Skeletal muscle tissue (tissue), 4 donors: ENCODE data around the gene MX2. TPM values are rescaled to one million over a fixed set of nuclear protein-coding genes. Genes with fewer than 3 reads are reported as not detected.

Experiments
- H3K27ac ChIP-seq: one replicate; pipeline ENCODE4 v1.7.0; 2013; ENCODE audit warnings: mild to moderate bottlenecking, low read depth, low read length, inconsistent platforms
- H3K27me3 ChIP-seq, 3 donors: one replicate each; pipeline ENCODE4 v1.7.0; 2013; ENCODE audit warnings: low read length in 3 of 3; ENCODE audit not compliant: control insufficient read depth in 3 of 3, insufficient read depth in 3 of 3
- H3K36me3 ChIP-seq, 3 donors: one replicate each; pipeline ENCODE4 v1.7.0; 2013; ENCODE audit warnings: low read length in 3 of 3; ENCODE audit not compliant: control insufficient read depth in 3 of 3, insufficient read depth in 3 of 3
- H3K4me1 ChIP-seq, 3 donors: one replicate each; pipeline ENCODE4 v1.7.0; 2013; ENCODE audit warnings: low read length in 3 of 3, mild to moderate bottlenecking in 3 of 3; ENCODE audit not compliant: control insufficient read depth in 3 of 3, insufficient read depth in 3 of 3
- H3K4me3 ChIP-seq, 3 donors: one replicate each; pipeline ENCODE4 v1.7.0; 2013; ENCODE audit warnings: low read length in 3 of 3
- H3K9ac ChIP-seq, 3 donors: one replicate each; pipeline ENCODE4 v1.7.0; 2013; ENCODE audit warnings: low read length in 3 of 3, mild to moderate bottlenecking in 3 of 3, moderate library complexity in 2 of 3, low read depth in 1 of 3
- H3K9me3 ChIP-seq, 3 donors: one replicate each; pipeline ENCODE4 v1.7.0; 2013; ENCODE audit warnings: low read length in 3 of 3; ENCODE audit not compliant: control insufficient read depth in 3 of 3
- total RNA-seq: library from RNA; depleted of rRNA; stranded (reverse); fragments of >200 nt; gene quantifications from one replicate; pipeline ENCODE4 v1.2.3, GENCODE V29; 2014
- donor health status: Osteomylitis.

The MX2 gene
- total RNA-seq, 1 donor from 2014 or later, result 6.8 TPM

DNA sequence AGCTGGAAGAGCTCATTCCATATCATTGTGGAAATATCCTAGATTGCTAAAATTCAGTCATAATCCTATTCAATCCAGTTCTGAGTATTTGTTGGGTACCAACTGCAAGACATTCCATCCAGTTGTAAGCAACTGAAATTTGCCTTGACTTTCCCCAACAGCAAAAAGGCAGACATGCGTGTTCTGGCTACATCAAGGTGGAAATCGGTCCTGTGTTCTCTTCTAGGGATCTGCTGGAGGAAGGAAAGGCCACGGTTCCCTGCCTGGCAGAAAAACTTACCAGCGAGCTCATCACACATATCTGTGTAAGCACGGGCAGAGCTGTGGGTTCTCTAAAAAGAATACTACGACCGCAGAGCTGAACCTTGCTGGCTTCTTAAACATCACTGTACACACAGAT, 81.7 kb downstream of the MX2 start:
- H3K36me3 ChIP-seq, result peaks cover 13 to 27% (median 17%) of the 10 kb centered on the region in 3 donors
- no peaks in the 10 kb centered on the region for H3K9me3 ChIP-seq

DNA sequence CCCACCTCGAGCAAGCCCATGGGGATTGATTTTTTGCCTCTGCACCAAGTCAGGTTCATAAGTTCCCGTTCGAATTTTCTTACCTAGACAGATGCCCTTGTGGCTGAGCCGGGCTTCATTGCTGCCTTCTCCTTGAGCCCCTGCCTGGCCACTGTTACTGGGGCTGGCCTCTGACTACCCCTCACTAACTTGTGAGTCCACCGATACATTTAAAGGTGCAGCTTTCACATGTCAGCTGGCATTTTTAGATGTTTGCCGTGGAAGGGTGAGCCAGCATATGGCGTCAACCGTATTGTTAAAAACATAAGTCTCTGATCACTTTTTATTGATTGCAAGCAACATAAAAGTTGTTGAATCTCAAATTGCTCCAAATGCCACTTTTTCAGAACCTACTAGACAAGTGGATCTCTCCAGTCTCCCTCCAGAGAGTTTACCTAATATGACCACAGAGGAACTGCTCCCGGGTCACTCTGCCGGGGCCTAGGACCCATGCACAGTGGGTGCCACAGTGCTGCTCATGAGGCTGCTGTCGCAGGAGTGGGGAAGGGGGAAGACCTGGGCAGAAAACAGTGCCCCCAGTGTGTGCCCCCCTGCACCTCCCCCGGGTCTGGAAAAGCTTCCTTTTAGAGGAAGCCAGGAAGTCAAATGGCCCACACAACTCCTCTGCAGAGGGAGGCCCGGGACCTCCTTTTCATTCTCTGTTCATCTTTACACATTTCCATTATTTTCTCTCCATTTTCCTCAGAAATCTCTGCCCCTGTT, 83.1 kb downstream of the MX2 start:
- Histone ChIP-seq H3K9me3 (no peaks in the 10 kb centered on the region), H3K27ac (no peak overlapping the region), H3K4me1 (no peaks in the 10 kb centered on the region), H3K36me3 (peaks cover 13 to 32% (median 17%) of the 10 kb centered on the region in 3 donors), H3K9ac (no peak overlapping the region), H3K4me3 (no peak overlapping the region), H3K27me3 (peaks cover 0 to under 1% (median 0%) of the 10 kb centered on the region in 3 donors)

More for the DNA sequence above, 81.7 kb downstream of the MX2 start:
- H3K27me3 ChIP-seq, result no peaks in the 10 kb centered on the region
- H3K4me3 ChIP-seq, result no peak overlapping the region
- H3K4me1 ChIP-seq, result no peaks in the 10 kb centered on the region
- H3K27ac ChIP-seq, result no peak overlapping the region
- H3K9ac ChIP-seq, result no peak overlapping the region

DNA sequence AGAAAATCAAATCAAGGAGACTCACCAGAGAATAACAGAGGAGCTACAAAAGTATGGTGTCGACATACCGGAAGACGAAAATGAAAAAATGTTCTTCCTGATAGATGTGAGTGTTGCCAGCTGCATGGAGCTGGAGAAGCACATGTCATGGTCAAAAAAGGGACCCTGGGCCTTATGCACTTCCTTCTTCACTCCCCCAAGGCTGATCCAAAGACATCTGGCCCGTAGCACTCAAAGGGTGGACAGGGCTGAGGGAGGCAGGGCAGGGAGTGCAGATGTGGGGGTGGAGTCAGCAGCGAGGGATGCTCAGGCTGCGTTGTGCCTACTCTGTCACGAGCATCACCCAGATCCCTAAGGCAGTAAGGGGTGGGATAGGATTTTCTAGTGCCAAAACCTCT, 83.6 kb downstream of the MX2 start:
- Histone ChIP-seq H3K27ac (no peak overlapping the region), H3K27me3 (peaks cover 0 to 3% (median 0%) of the 10 kb centered on the region in 3 donors), H3K9ac (no peak overlapping the region), H3K36me3 (peaks cover 13 to 34% (median 17%) of the 10 kb centered on the region in 3 donors), H3K4me1 (no peaks in the 10 kb centered on the region), H3K4me3 (no peak overlapping the region), H3K9me3 (no peaks in the 10 kb centered on the region)

DNA sequence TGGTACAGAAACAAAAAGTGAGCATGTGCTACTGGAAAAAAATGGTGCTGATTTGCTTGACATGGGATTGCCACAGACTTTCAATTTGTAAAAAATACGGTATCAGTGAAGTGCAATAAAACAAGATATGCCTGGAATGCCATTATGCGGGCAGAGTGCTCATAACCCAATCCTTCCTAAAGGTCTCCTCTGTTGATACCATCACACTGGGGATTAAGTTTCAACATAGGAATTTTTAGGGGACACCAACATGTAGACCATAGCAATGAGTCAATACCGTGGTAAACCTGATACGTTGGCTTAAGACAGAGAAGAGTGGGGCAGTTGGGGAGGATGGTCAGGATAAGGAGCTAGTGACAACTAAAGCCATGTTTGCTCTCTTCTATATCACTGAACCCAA, 84.8 kb downstream of the MX2 start:
- H3K4me3 ChIP-seq, result no peak overlapping the region
- H3K27me3 ChIP-seq, result peaks cover 0 to 3% (median 0%) of the 10 kb centered on the region in 3 donors
- peaks cover 10 to 26% (median 12%) of the 10 kb centered on the region in 3 donors for H3K36me3 ChIP-seq

DNA sequence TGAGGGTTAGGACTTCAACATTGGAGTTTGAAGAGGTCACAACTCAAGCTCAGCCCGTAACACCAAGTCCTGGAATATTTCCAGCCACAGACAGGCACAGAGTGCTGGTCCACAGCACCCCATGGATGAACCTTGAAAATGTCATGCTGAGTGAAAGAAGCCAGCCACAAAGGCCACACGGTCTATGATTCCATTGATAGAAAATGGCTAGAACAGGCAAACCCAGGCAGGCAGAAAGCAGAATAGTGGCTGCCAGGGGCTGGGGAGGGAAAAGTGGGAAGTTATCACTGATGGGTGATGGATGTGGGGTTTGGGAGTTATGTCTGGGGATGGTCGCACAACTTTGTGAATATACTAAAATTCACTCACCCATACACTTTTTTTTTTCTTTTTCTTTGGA, 85.5 kb downstream of the MX2 start:
- Histone ChIP-seq H3K27ac (no peak overlapping the region), H3K27me3 (peaks cover 0 to 3% (median 0%) of the 10 kb centered on the region in 3 donors), H3K4me3 (no peak overlapping the region), H3K4me1 (no peaks in the 10 kb centered on the region), H3K9ac (no peak overlapping the region), H3K9me3 (no peaks in the 10 kb centered on the region), H3K36me3 (peaks cover 8 to 24% (median 10%) of the 10 kb centered on the region in 3 donors)

More for the DNA sequence above, 84.8 kb downstream of the MX2 start:
- H3K9ac ChIP-seq, result no peak overlapping the region
- H3K4me1 ChIP-seq, result no peaks in the 10 kb centered on the region
- no peak overlapping the region for H3K27ac ChIP-seq
- no peaks in the 10 kb centered on the region for H3K9me3 ChIP-seq

DNA sequence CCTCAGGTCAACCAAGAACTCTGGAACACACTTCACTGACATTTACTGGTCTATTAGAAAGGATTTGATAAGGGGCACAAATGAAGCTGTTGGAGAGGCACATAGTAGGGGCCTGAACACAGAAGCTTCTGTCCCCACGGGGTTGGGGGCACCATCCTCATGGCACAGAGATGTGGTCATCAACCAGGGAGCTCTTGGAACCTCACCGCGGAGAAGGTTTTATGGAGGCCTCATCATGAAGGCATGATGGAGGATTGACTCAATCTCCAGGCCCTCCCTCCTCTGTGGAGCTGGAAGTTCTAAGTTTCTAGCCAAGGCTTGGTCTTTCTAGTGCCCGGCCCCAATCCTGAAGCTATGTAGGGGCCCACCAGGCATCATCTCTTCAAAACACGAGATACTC, 87.8 kb downstream of the MX2 start:
- H3K27me3 ChIP-seq, result peaks cover 0 to 3% (median 0%) of the 10 kb centered on the region in 3 donors
- H3K4me1 ChIP-seq, result no peaks in the 10 kb centered on the region
- no peaks in the 10 kb centered on the region for H3K9me3 ChIP-seq
- H3K4me3 ChIP-seq, result no peak overlapping the region
- no peak overlapping the region for H3K27ac ChIP-seq
- no peak overlapping the region for H3K9ac ChIP-seq
- peaks cover 3 to 12% (median 8%) of the 10 kb centered on the region in 3 donors for H3K36me3 ChIP-seq

DNA sequence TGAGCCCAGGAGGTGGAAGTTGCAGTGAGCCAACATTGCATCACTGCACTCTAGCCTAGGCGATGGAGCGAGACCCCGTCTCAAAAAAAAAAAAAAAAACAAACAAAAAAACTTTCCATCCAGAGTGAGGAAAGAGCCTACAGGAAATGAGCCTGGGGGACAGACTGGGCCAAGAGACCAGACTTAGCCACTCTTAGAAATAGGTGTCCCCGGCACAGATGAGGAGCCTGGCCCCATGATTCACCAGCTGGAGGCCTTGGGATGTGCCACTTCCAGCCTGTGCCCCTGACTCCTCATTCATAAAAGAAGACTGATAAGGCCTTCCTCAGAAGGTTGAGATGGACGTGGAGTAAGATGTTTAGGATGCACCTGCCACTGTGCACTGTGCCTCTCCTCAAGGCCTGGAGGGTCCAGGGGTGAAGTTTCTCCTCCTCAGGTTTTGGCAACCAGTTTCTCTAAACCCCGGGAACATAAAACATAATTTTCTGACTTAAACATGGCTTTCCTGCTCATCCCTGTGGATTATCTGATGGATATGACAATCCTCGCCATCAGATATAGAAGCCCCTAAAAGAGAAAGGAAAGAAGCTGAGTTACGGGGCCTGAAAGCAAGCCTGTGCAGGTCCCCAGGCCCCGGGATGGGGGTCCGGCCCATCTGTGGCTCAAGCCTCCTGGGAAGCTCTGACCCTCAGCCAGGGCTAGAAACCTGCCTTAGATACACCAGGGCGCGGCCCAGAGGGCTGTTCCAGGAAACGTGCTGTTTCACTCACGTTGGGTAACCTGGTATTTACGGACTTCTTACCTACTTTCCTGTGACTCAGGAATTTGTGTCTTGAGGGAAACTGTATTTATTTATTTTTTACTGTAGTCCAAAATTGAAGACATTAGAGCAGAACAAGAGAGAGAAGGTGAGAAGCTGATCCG, 90.2 kb downstream of the MX2 start:
- H3K4me3 ChIP-seq, result no peak overlapping the region
- H3K27ac ChIP-seq, result no peak overlapping the region
- H3K9me3 ChIP-seq, result no peaks in the 10 kb centered on the region
- H3K36me3 ChIP-seq, result peaks cover 0 to 19% (median 0%) of the 10 kb centered on the region in 3 donors
- no peak overlapping the region for H3K9ac ChIP-seq
- no peaks in the 10 kb centered on the region for H3K4me1 ChIP-seq
- H3K27me3 ChIP-seq, result peaks cover 0 to 3% (median 0%) of the 10 kb centered on the region in 3 donors

DNA sequence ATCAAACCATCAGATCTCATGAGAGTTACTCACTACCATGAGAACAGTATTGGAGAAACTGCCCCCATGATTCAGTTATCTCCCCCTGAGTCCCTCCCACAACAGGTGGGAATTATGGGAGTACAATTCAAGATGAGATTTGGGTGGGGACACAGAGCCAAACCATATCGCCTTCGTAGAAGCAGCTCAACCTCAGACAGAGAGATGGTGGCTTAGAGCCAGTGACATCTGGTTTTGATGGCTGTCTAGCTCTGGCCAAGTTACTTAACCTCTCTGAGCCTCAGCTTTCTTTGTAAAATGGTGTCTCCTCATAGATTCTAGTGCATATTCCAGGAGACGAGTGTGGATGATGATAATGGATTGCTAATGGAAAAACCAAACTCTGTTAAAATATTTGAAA, 91.4 kb downstream of the MX2 start:
- Histone ChIP-seq H3K4me3 (no peak overlapping the region), H3K9me3 (no peaks in the 10 kb centered on the region), H3K9ac (no peak overlapping the region), H3K36me3 (peaks cover 0 to 15% (median 0%) of the 10 kb centered on the region in 3 donors), H3K27ac (no peak overlapping the region), H3K4me1 (no peaks in the 10 kb centered on the region), H3K27me3 (peaks cover 0 to 3% (median 0%) of the 10 kb centered on the region in 3 donors)

DNA sequence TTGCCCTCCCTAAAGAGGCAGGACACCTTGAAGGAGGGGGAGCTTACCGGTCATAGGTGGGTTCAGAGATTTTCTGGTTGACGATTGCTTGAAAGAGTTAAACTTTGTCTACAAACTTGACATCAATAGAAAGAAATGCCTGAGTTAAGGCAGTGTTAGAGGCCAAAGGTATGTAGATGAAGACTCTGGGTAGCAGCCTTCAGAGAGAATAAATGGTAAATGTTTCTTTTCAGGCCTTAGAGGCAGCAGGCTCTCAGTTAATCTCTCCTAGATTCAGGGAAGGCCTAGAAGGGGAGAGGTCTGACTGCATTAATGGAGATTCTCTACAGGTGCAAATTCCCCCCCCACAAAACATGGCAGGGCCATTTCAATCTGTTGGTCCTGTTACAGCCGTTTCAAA, 91.9 kb downstream of the MX2 start:
- no peaks in the 10 kb centered on the region for H3K4me1 ChIP-seq
- peaks cover 0 to 15% (median 3%) of the 10 kb centered on the region in 3 donors for H3K36me3 ChIP-seq
- no peaks in the 10 kb centered on the region for H3K9me3 ChIP-seq

More for the DNA sequence above, 91.9 kb downstream of the MX2 start:
- Histone ChIP-seq H3K4me3 (no peak overlapping the region), H3K9ac (no peak overlapping the region), H3K27me3 (peaks cover 0 to 3% (median 0%) of the 10 kb centered on the region in 3 donors), H3K27ac (no peak overlapping the region)
